Spleen (tissue), 11 donors: ENCODE data around the gene SLC2A10. TPM values are rescaled to one million over a fixed set of nuclear protein-coding genes. Genes with fewer than 3 reads are reported as not detected.

Experiments used
- DNase-seq: peaks from one replicate; pipeline ENCODE4 v3.0.0-alpha.2; 2020
- H3K27ac ChIP-seq, 8 donors: fragments of 200-600 bp; sonication (generic) in 7 of 8; 1 replicate in 4 of 8; 2 replicates in 4 of 8; pipeline versions ENCODE4 v1.5.0 to v1.8.0; 2016 to 2021; ENCODE audit warnings: inconsistent platforms in 4 of 8, mild to moderate bottlenecking in 4 of 8, moderate library complexity in 1 of 8
- H3K27me3 ChIP-seq, 7 donors: fragments of 200-600 bp; sonication (generic) in 6 of 7; replicated peaks in 1 of 7; 1 replicate in 4 of 7; 2 replicates in 3 of 7; pipeline versions ENCODE4 v1.5.0 to v1.8.0; 2016 to 2021; ENCODE audit warnings: inconsistent platforms in 3 of 7, mild to moderate bottlenecking in 1 of 7
- H3K36me3 ChIP-seq, 6 donors: fragments of 200-600 bp; sonication (generic) in 5 of 6; 1 replicate in 4 of 6; 2 replicates in 2 of 6; pipeline versions ENCODE4 v1.5.0 to v1.8.0; 2016 to 2021; ENCODE audit warnings: inconsistent platforms in 2 of 6
- H3K4me1 ChIP-seq, 6 donors: fragments of 200-600 bp; sonication (generic) in 5 of 6; 1 replicate in 3 of 6; 2 replicates in 3 of 6; pipeline versions ENCODE4 v1.5.0 to v1.8.0; 2016 to 2021; ENCODE audit warnings: inconsistent platforms in 3 of 6
- H3K4me3 ChIP-seq, 8 donors: fragments of 200-600 bp; sonication (generic) in 7 of 8; 1 replicate in 4 of 8; 2 replicates in 4 of 8; pipeline versions ENCODE4 v1.5.0 to v1.8.0; 2016 to 2021; ENCODE audit warnings: inconsistent platforms in 4 of 8, mild to moderate bottlenecking in 4 of 8, moderate library complexity in 2 of 8
- H3K9me3 ChIP-seq, 8 donors: fragments of 200-600 bp; sonication (generic) in 7 of 8; 1 replicate in 4 of 8; 2 replicates in 4 of 8; pipeline versions ENCODE4 v1.5.0 to v1.8.0; 2016 to 2021; ENCODE audit warnings: inconsistent platforms in 4 of 8
- CTCF ChIP-seq, 11 experiments: fragments of 200-600 bp in 7 of 11; fragments of 450-650 bp in 4 of 11; sonication (generic) in 4 of 11; IDR thresholded peaks in 8 of 11; conservative IDR thresholded peaks in 3 of 11; 1 replicate in 7 of 11; 2 replicates in 4 of 11; pipeline versions ENCODE4 v1.4.0 to v1.8.0; 2016 to 2021; ENCODE audit warnings: antibody characterized with exemption in 11 of 11, inconsistent platforms in 4 of 11, mild to moderate bottlenecking in 1 of 11
- POLR2A ChIP-seq, 3 donors: fragments of 450-650 bp; IDR thresholded peaks; one replicate each; pipeline ENCODE4 v1.5.1; 2017; ENCODE audit warnings: antibody characterized with exemption in 3 of 3, mild to moderate bottlenecking in 1 of 3
- POLR2AphosphoS5 ChIP-seq, 3 donors: sonication (generic); formaldehyde crosslinking; IDR thresholded peaks; one replicate each; pipeline ENCODE4 v1.5.1; 2017; ENCODE audit warnings: antibody characterized with exemption in 3 of 3
- WGBS, 5 donors: extraction: QIAGEN DNeasy Blood & Tissue Kit in 3 of 5; methylation state at CpG; one replicate each; pipeline versions ENCODE4 v1.1.5 to v1.1.7; 2013 to 2018; 5-methylcytosine and 5-hydroxymethylcytosine counted together
- intact Hi-C: fragments of 100-400 bp; cut with DNase I; formaldehyde crosslinking; loops from one replicate; pipeline ENCODE4 v1.15.0; 2023; ENCODE audit warnings: low total_unique reads
- polyA plus RNA-seq, 3 donors: library from polyadenylated mRNA; stranded (reverse); fragments of 200-250 nt; gene quantifications; one replicate each; pipeline ENCODE4 v1.2.1, GENCODE V29; 2013
- total RNA-seq, 7 donors: library from RNA; depleted of rRNA in 3 of 7; stranded (reverse); fragments of >200 nt in 3 of 7; fragmentation: NEBNext Ultra II Directional in 4 of 7; extraction: Animal tissue kit (Norgen Biotek cat#: 25700) in 4 of 7; gene quantifications; one replicate each; pipeline versions ENCODE4 v1.1.0 to v1.2.1, GENCODE V29; 2016 to 2021
- donor health status: healthy with polysubstance abuse.
- donor health status: DM: no; HTN: no; CAD: no; lungs with moderate emphysema.
- donor health status: DM: no; HTN: no; CAD: no.
- donor health status: Bipolar disorder and iron deficiency.
- donor health status: healthy.
- donor health status: DM: no; HTN: no; CAD: no.
- donor health status: DM: yes; HTN: yes; CAD: no.

SLC2A10 gene
- total and polyA plus RNA-seq, 10 donors = 1.9 to 7.3 (median 2.9) TPM

GRCh38 chr20:46706242-46706641, 3.2 kb upstream of the SLC2A10 start:
- intact Hi-C loops = no loop called here
- peaks cover 0 to 21% (median 16%) of the 10 kb centered on the region in 6 donors for H3K4me1 ChIP-seq
- H3K27me3 ChIP-seq = peaks cover 0 to 50% (median 14%) of the 10 kb centered on the region in 7 donors
- no peak for DNase-seq
- TF ChIP-seq POLR2A (IDR thresholded peaks at IDR 0.05) = no peak
- H3K27ac ChIP-seq = no peak overlapping the region
- no peak overlapping the region for H3K4me3 ChIP-seq
- no peaks in the 10 kb centered on the region for H3K36me3 ChIP-seq
- peaks cover 0 to 13% (median 11%) of the 10 kb centered on the region in 8 donors for H3K9me3 ChIP-seq
- 79 to 91% (median 84%) methylated on average over 2 of the region's 2 CpGs for WGBS, 5 donors

GRCh38 chr20:46708172-46708860, 1.1 kb upstream of the SLC2A10 start:
- peaks cover 0 to 21% (median 16%) of the 10 kb centered on the region in 6 donors for H3K4me1 ChIP-seq
- no peak for DNase-seq
- H3K27me3 ChIP-seq = peaks cover 0 to 51% (median 14%) of the 10 kb centered on the region in 7 donors
- intact Hi-C loops = no loop called here
- TF ChIP-seq CTCF (IDR thresholded peaks at IDR 0.05 in 8 of 11, conservative IDR thresholded peaks at IDR 0.05 in 3 of 11) (no peak), POLR2A (IDR thresholded peaks at IDR 0.05) (no peak), POLR2AphosphoS5 (IDR thresholded peaks at IDR 0.05) (no peak)
- peaks cover 0 to 13% (median 11%) of the 10 kb centered on the region in 8 donors for H3K9me3 ChIP-seq
- H3K36me3 ChIP-seq = no peaks in the 10 kb centered on the region
- H3K27ac ChIP-seq = no peak overlapping the region
- 70 to 86% (median 75%) methylated on average over 5 to 8 of the region's 8 CpGs for WGBS, 5 donors
- H3K4me3 ChIP-seq = no peak overlapping the region

GRCh38 chr20:46709055-46709458, 392 bp upstream of the SLC2A10 start:
- peaks cover 0 to 21% (median 16%) of the 10 kb centered on the region in 6 donors for H3K4me1 ChIP-seq
- H3K36me3 ChIP-seq = no peaks in the 10 kb centered on the region
- H3K27ac ChIP-seq = peak overlapping the region in 7 of 8 donors; percentile 43 to 69 (median 55)
- DNase-seq = no peak
- peak overlapping the region in 7 of 8 donors; percentile 38 to 71 (median 44) for H3K4me3 ChIP-seq
- TF ChIP-seq POLR2AphosphoS5 (IDR thresholded peaks at IDR 0.05) (no peak), POLR2A (IDR thresholded peaks at IDR 0.05) (no peak), CTCF (IDR thresholded peaks at IDR 0.05 in 8 of 11, conservative IDR thresholded peaks at IDR 0.05 in 3 of 11) (no peak)
- H3K9me3 ChIP-seq = peaks cover 0 to 13% (median 11%) of the 10 kb centered on the region in 8 donors
- H3K27me3 ChIP-seq = peaks cover 0 to 52% (median 14%) of the 10 kb centered on the region in 7 donors
- 64 to 69% (median 68%) methylated on average over 13 of the region's 13 CpGs for WGBS, 5 donors
- intact Hi-C loops = no loop called here

GRCh38 chr20:46710153-46710913, 884 bp downstream of the SLC2A10 start:
- no peak for DNase-seq
- WGBS, 5 donors = 38 to 44% (median 41%) methylated on average over 22 of the region's 22 CpGs
- Histone ChIP-seq H3K4me3 (peak overlapping the region; percentile 24 to 71 (median 42)), H3K4me1 (peaks cover 0 to 21% (median 16%) of the 10 kb centered on the region in 6 donors), H3K27ac (peak overlapping the region in 6 of 8 donors; percentile 43 to 69 (median 60)), H3K36me3 (no peaks in the 10 kb centered on the region), H3K9me3 (peaks cover 0 to 13% (median 11%) of the 10 kb centered on the region in 8 donors), H3K27me3 (peaks cover 0 to 51% (median 14%) of the 10 kb centered on the region in 7 donors)
- TF ChIP-seq POLR2A (IDR thresholded peaks at IDR 0.05) (no peak), CTCF (IDR thresholded peaks at IDR 0.05 in 8 of 11, conservative IDR thresholded peaks at IDR 0.05 in 3 of 11) (no peak), POLR2AphosphoS5 (IDR thresholded peaks at IDR 0.05) (no peak)
- intact Hi-C loops = no loop called here
